HFF-Myc (cell line): Measurements from ENCODE around the gene OLAH.

Source experiments
- DNase-seq: peaks from one replicate; pipeline ENCODE4 v3.0.0-alpha.2; 2011; ENCODE audit warnings: low read depth; ENCODE audit errors: extremely low read depth
- H3K4me3 ChIP-seq: replicated peaks from 2 replicates; pipeline ENCODE4 v1.5.1; 2011; ENCODE audit warnings: low read depth, mild to moderate bottlenecking, control low read depth, low read length
- TF ChIP-seq, protein P1 (sequence below): IDR thresholded peaks from 2 replicates; pipeline ENCODE4 v1.5.1; 2012; ENCODE audit warnings: mild to moderate bottlenecking, low read depth, low read length, control low read depth; ENCODE audit errors: missing control alignments

Gene OLAH

DNA sequence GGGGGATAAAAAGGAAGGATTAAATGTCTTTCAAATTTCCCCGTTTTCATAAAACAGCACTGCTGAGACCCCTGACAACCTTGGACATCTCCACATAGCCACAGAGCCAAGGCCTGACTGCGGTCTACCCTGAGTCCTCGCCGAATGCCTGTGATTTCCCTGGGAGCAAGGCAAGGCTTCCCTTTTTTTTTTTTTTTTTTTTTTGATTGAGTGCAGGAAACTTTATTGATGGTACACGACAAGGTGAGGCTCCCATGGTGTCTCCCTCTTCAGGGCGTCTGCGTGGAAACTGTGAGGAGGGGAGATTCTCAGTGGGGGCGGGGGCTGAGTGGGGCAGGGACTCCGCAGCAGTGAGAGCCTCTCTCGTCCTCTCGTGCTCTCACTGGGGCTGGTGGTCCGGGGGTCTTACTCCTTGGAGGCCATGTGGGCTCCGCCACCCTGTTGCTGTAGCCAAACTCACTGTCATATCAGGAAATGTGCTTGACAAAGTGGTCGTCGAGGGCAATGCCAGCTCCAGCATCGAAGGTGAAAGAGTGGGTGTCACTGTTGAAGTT, 49.2 kb downstream of the OLAH start:
- DNase-seq = no peak
- no peak overlapping the region for H3K4me3 ChIP-seq
- TF ChIP-seq, protein P1, sequence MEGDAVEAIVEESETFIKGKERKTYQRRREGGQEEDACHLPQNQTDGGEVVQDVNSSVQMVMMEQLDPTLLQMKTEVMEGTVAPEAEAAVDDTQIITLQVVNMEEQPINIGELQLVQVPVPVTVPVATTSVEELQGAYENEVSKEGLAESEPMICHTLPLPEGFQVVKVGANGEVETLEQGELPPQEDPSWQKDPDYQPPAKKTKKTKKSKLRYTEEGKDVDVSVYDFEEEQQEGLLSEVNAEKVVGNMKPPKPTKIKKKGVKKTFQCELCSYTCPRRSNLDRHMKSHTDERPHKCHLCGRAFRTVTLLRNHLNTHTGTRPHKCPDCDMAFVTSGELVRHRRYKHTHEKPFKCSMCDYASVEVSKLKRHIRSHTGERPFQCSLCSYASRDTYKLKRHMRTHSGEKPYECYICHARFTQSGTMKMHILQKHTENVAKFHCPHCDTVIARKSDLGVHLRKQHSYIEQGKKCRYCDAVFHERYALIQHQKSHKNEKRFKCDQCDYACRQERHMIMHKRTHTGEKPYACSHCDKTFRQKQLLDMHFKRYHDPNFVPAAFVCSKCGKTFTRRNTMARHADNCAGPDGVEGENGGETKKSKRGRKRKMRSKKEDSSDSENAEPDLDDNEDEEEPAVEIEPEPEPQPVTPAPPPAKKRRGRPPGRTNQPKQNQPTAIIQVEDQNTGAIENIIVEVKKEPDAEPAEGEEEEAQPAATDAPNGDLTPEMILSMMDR = no peak

DNA sequence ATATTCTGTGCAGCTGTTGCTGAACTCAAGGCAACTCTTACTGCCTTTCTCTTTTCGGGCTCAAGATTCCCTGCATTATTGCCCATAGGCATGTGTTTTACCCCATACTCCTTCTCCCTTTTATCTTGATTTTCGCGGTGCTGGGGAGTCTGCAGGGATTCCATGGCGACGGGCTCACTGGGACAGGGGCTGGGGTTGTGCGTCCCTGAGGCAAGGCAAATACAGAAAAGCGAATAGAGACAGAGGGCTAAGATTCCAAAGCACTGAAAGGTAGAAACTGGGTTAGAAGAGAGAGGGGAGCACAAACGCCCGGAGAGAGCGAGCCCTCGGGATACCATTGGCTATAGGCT, 52.9 kb downstream of the OLAH start:
- H3K4me3 ChIP-seq = peak overlapping the region; percentile 73
- DNase-seq = no peak
- TF ChIP-seq, protein P1 = no peak

DNA sequence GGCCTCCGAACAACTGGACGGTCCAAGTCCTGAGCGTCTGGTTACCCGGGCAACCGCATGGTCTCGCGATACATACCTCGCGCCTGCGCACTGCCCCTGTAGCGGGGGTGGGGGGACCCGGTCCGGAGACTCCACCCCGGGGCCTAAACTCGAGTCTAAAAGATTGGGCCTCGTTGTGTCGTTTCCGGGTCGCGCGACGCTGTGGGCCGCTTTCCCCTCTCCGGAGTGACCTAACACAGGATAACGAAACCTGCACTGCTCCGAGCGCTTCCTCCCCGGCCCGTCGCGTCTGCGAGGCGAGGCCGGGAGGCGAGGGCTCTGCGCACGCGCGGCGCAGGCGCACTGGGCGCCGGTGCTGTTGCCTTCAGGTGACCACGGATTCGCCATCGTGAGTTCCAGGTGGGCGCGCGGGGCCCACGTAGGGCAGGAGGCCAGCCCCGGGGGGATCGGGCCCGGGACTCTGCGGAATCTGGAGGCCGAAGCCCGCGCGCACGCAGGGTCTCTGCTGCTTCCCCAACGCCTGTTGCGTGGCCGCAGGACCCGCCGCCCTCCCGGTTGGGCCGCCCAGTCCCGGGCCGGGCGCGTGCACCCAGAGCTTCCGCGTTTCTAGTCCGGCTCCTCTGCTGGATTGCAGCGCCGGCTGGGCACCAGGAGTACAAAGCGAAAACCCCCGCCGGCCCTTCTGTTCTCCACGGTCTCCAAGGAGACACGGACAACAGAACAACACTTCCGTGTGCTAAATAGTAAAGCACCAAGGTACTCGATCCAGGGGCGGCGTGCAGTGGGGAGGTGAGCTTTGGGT, 53.5 kb downstream of the OLAH start, which contains the start of gene RPP38:
Gene RPP38, plus strand, starts transcription at position 345 of the 802 bp plus-strand sequence. CDS start 5,960 bp downstream, outside the sequence.
- peak; percentile 84 for DNase-seq
- TF ChIP-seq, protein P1 = no peak
- H3K4me3 ChIP-seq = peak within 1 kb of the TSS; percentile 73

DNA sequence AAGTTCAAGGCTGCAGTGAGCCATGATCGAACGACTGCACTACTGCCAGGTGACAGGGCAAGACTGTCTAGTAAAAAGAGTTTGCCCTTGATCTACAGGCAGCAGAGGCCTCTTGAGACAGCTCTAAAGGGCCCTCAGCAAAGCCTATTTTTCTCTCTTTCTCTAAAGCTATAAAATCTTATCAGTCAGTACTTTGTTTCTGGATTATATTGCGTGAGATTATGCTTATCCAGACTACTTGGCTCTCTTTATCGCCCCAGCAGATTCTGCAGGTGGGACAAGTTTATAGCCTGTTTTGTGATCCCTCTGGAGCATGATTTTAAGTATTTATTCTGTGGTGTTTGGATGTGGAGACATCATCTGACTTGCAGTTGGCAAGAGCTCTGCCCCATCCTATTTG, 56.1 kb downstream of the OLAH start:
- H3K4me3 ChIP-seq = 0 out of 2 replicates have a peak overlapping the region, but pooled peaks have one; percentile 73
- DNase-seq = no peak
- TF ChIP-seq, protein P1 = no peak

GRCh38 chr10:15103513-15103912, 59.8 kb downstream of the OLAH start:
- H3K4me3 ChIP-seq = no peak overlapping the region
- TF ChIP-seq, protein P1 = no peak
- no peak for DNase-seq

DNA sequence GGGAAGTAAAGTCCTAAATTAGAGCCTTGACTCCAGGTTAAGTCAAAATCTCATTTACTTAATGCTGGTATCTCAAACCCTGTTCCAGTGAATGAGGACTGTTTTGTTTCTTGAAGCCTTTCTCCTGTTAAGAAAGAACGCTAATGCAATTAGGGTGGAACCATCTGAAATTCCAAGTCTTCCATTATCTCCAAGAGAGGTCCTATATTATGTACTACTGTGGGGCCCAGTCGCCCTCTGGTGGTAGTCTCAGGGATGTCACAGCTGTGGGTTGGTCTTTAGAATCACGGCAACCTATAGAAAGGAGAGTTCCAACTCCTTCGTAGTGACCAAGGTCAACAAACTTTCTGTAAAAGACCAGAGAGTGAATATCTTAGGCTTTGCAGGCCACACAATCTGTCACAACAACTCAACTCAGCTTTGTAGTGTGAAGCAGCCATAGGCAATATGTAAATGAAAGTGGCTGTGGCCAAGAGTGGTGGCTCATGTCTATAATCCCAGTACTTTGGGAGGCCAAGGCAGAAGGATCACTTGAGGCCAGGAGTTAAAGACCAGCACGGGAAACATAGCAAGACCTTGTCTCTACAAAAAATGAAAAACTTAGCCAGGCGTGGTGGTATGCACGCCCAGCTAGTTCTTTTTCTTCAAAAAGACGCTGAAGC, 62.7 kb downstream of the OLAH start:
- TF ChIP-seq, protein P1 = peak; percentile 97
- peak; percentile 55 for DNase-seq
- H3K4me3 ChIP-seq = no peak overlapping the region
